Thyroid gland (tissue), 4 donors: ENCODE data around the gene TMEM130.

Source experiments
- POLR2A ChIP-seq, 2 donors: fragments of 450-650 bp; IDR thresholded peaks; one replicate each; pipeline ENCODE4 v1.6.1; 2017; ENCODE audit warnings: antibody characterized with exemption in 2 of 2, mild to moderate bottlenecking in 2 of 2, moderate library complexity in 1 of 2
- TF ChIP-seq, protein P1 (sequence below), 6 experiments: fragments of 200-600 bp in 3 of 6; fragments of 450-650 bp in 3 of 6; sonication (generic) in 3 of 6; IDR thresholded peaks; one replicate each; pipeline ENCODE4 v1.5.1; 2016 to 2019; ENCODE audit warnings: antibody characterized with exemption in 6 of 6, mild to moderate bottlenecking in 2 of 6, inconsistent platforms in 1 of 6, moderate library complexity in 1 of 6

DNA sequence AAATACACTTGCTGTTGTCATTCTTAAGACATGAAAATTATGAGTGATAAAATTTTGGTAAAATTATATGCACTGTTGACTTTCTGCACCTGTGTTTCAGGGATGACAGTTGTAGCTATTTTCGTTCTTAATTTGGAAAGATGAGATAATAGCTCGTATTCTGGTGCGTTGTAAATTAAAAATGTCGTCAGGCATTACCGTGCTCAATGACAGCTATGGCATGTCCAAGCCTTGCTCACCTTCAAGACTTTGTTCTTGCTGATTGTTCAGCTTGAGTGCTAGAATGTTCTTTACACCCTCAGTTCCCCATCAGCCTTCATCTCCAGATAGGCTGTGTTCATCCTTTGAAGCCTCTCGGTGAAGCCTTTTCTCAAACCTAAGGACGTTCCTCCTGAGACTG lies 30.0 kb upstream of the TMEM130 start:
- TF ChIP-seq, protein P1, sequence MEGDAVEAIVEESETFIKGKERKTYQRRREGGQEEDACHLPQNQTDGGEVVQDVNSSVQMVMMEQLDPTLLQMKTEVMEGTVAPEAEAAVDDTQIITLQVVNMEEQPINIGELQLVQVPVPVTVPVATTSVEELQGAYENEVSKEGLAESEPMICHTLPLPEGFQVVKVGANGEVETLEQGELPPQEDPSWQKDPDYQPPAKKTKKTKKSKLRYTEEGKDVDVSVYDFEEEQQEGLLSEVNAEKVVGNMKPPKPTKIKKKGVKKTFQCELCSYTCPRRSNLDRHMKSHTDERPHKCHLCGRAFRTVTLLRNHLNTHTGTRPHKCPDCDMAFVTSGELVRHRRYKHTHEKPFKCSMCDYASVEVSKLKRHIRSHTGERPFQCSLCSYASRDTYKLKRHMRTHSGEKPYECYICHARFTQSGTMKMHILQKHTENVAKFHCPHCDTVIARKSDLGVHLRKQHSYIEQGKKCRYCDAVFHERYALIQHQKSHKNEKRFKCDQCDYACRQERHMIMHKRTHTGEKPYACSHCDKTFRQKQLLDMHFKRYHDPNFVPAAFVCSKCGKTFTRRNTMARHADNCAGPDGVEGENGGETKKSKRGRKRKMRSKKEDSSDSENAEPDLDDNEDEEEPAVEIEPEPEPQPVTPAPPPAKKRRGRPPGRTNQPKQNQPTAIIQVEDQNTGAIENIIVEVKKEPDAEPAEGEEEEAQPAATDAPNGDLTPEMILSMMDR (IDR thresholded peaks at IDR 0.05) = no peak
- TF ChIP-seq POLR2A (IDR thresholded peaks at IDR 0.05) = no peak
